Islet of Langerhans (tissue), 1 donor: ENCODE measurements around the gene APOD.

Experiments used
- FAIRE-seq: peaks from one replicate; lab custom pipeline; 2011; peaks lifted over from hg19 to GRCh38; lab: Jason Lieb, UNC

Gene APOD

GRCh38 chr3:195553268-195553667, 30.5 kb downstream of the APOD start:
- FAIRE-seq, result no peak

DNA sequence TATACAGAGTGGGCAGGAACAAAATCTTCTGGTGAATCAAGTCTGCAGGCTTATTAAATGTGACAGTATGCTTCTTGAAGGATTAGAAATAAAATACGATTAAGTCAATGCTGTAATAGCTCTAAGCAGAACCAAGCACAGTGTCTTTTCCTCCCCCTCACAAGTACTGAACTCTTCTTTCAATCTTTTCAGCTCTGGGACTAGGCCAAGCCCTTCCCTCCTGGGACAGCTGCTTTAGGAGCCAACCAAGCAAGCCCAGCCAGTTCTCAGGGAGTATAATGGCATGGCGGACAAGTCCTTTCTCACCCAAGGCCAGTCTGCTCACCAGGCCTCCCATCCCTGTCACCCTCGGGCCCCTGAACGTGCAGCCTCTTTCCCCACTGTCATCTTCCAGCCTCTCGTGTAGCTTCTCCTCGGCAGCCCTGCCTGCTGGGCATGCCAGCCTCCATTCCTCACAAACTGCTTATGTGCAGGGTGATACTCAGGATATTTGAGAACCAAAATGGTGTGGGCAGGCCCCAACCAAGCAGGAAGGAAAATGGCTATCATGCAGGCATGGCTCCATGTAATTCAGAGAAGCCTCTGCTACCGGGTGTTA, 32.3 kb downstream of the APOD start:
- no peak for FAIRE-seq

- no peak for FAIRE-seq
Measured at GRCh38 chr3:195550723-195551122, 33.0 kb downstream of the APOD start.

GRCh38 chr3:195549931-195550519, 33.7 kb downstream of the APOD start:
- FAIRE-seq, result no peak

- no peak for FAIRE-seq
Measured at GRCh38 chr3:195548987-195549386, 34.8 kb downstream of the APOD start.

- no peak for FAIRE-seq
Measured at GRCh38 chr3:195548501-195548900, 35.2 kb downstream of the APOD start.

DNA sequence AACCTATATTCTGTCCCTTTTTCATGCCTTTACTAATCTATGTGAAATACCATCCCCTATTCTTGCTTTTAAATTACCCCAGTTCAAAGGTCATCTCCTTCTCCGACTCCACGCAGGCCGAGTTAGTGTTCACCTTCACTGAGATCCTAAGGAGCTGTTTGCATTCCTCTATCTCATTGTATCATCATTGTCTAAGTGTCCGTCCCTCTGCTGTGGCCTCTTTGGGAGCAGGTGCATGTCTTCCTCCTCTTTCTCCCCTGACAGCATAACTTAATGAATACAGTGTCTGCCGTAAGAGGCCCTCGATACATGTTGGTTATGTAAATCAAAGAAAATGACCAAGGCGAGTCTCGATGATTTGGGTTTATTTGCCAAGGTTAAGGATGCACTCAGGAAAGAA, 35.7 kb downstream of the APOD start:
- FAIRE-seq, result no peak

- no peak for FAIRE-seq
Measured at GRCh38 chr3:195546130-195546560, 37.6 kb downstream of the APOD start.

DNA sequence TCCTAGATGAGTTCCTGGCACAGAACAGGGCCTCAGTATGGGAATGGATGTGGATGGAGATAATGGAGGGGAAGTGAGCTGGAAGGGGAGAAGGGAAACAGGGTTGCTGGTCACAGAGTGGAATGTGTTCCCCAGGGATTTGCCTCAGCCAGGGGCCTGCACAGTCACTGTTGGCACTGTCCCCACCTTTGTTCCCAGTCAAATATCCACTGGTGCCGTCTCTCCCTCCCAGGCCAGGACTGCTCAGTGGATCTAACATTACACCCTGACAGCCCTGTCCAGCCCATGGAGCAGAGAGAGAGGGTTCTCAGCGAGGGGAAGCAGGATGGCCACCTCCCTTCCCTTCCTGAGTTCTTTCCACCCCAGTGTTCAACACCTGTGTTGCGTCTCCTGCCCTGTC, 39.1 kb downstream of the APOD start:
- FAIRE-seq, result no peak

DNA sequence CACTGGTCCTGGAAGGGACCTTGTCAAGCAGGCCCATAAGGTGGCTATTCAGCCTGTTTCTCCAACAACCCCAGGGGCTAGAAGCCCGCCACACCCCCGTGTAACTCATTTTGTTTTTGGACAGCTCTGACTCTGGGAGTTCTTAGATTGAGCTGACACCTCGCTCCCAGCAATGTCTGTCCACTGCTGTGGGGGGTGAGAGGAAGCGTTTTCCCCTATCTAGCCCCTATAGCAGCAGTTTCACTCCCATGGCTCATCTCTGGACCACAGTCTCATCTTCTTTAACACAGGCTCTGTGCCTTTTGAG, 39.6 kb downstream of the APOD start:
- FAIRE-seq, result no peak

GRCh38 chr3:195543500-195544229, 40.1 kb downstream of the APOD start:
- no peak for FAIRE-seq

DNA sequence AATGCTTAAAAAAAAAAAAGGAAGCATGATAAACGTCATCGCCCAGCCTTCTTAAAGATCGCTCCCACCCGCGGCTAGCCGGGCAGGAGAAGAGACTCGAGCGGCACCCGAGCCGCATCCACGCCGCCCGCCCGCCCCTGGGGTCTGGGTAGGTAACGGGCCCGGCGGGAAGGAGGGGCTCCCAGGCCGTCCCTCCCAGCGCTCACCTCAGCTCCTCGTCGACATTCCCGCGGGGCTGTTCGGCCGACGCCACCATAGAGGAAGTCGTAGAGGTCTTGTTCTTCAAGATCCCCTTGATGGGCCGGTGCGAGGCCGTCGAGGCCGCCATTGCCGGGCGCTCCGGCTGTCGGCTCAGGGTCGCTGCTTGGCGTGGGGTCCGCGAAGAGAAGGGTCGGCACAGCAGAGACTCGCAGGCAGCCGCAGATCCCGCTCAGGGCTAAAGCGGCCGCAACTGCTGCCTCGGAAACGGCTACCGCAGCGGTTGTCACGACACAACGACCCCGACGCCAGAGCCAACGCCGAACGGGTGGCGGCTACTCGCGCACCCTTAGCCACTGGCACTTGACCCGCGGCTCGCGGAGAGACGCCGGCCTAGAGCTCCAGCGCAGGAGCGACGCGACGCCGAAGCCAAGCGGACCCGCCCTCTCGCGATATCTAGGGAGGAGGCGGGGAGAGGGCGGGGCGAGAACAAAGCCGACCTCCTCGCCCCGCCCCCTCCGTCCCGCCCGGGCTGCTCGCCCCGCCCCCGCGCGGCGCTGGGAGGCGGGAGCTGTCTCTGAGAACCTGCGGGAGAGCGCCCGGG, 40.8 kb downstream of the APOD start, which contains the start of gene PPP1R2:
Gene PPP1R2 (minus strand): TSS at position 628 of the 802 bp plus-strand sequence. CDS start 300 bp downstream, at position 328.
- no peak for FAIRE-seq

DNA sequence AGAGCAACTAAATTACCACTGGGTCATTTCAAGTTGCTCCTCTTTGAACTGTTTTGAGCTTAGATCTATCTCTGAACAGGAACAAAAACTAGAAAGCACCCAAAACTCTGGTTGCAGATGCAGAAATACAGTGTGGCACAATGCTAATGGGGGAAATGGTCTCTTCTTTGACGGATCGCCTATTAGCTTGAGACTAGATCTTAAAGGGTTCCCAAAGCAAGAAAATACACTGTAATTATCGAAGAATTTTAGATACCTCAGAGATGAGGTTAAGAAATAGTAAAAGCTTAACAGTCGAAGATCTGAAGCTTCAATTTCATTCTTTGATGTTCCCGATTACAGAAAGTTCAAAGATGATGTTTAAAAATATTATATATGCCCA, 41.4 kb downstream of the APOD start:
- FAIRE-seq, result no peak

DNA sequence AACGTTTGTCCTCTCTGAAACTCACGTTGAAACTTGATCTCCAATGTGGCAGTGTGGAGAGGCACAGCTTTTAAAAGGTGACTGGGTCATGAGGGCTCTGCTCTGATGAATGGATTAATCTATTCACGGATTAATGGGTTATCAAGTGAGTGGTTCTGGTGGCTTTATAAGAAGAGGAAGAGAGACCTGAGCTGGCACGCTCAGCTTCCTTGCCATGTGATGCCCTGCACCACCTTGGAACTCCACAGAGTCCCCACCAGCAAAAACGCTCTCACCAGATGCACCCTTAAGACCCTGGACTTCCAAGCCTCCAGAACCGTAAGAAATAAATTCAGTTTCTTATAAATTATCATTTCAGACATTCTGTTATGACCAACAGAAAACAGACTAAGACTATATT, 43.2 kb downstream of the APOD start:
- no peak for FAIRE-seq

DNA sequence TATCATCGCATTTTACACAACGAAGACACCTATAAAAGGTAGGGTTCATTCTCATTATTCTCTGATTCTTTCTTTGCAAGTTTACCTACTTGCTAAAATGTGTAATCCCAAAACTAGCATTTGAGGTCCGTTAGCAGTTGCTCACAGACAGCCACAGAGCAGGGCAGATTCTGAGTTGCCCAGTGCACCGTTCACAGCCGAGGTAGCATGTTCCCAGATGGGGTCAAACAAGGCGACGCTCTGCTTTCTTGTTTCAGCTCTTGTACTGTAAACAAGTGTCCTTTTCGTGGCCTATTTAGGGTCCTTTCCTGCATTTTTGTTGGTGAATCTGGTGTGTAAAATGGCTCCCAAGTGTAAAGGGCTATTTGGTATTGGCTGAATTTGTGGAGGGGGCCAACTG, 43.7 kb downstream of the APOD start:
- no peak for FAIRE-seq

- FAIRE-seq, result no peak
Measured at GRCh38 chr3:195539479-195539878, 44.3 kb downstream of the APOD start.

GRCh38 chr3:195537995-195538394, 45.7 kb downstream of the APOD start:
- FAIRE-seq, result no peak

DNA sequence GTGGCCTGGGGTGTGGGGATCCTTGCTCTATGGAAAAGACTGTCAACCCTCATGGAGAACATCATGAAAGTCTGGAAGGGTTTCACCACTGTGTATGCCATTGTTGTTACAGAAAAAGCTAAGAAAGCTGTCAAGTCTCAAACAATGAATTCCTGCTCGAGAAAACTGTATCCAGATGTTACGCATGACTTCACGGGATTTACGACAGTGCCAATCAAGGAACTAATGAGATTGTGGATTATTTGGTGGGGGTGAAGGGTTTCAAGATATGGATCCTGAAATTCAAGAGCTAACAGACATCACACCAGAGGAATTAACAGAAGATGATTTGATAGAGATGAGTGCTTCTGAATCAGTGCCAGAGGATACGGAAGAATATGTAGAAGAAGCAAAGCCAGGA, 48.4 kb downstream of the APOD start:
- no peak for FAIRE-seq

DNA sequence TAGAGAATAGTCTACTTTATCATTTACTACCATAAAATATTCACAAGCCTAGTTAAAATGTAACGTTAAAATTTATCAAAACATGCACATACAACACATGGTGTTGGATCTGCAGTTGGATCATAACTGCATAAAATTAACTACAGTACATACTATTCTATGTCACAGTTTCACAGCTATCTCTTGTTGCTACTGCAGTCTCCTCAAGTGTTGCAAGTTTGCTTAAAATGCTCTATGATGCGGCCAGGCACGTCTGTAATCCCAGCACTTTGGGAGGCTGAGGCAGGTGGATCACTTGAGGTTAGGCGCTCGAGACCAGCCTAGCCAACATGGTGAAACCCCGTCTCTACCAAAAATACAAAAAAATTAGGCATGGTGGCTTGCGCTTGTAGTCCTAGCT, 50.9 kb downstream of the APOD start:
- no peak for FAIRE-seq

GRCh38 chr3:195532345-195532744, 51.4 kb downstream of the APOD start:
- no peak for FAIRE-seq

GRCh38 chr3:195531683-195532082, 52.1 kb downstream of the APOD start:
- no peak for FAIRE-seq

- no peak for FAIRE-seq
Measured at GRCh38 chr3:195526492-195526891, 57.2 kb downstream of the APOD start.
